Kidney epithelial cell (primary cell): ENCODE results near the gene HOATZ. TPM values are rescaled to one million over a fixed set of nuclear protein-coding genes. Genes with fewer than 3 reads are reported as not detected.

Source experiments
- DNase-seq: peaks from one replicate; pipeline ENCODE4 v3.0.0-alpha.2; 2010; ENCODE audit warnings: low read depth
- H3K27me3 ChIP-seq: 2 replicates; pipeline ENCODE4 v1.6.0; 2011; ENCODE audit warnings: low read length; ENCODE audit not compliant: control insufficient read depth, insufficient read depth
- H3K36me3 ChIP-seq: 2 replicates; pipeline ENCODE4 v1.5.1; 2011; ENCODE audit warnings: low read length; ENCODE audit not compliant: control insufficient read depth, insufficient read depth
- H3K4me3 ChIP-seq: 2 replicates; pipeline ENCODE4 v1.5.1; 2011; ENCODE audit warnings: low read depth, mild to moderate bottlenecking, control low read depth, low read length
- total RNA-seq: library from RNA; depleted of rRNA; stranded (reverse); fragments of >200 nt; gene quantifications from 2 replicates; pipeline ENCODE4 v1.2.3, GENCODE V29; 2015
- TF ChIP-seq, protein P1 (sequence below): IDR thresholded peaks from 2 replicates; pipeline ENCODE4 v1.5.1; 2011; ENCODE audit warnings: mild to moderate bottlenecking, moderate library complexity, low read length, control low read depth, inconsistent platforms; ENCODE audit not compliant: insufficient read depth, poor library complexity, severe bottlenecking

Gene HOATZ
- total RNA-seq, 1 donor from 2014 or later = not detected

DNA sequence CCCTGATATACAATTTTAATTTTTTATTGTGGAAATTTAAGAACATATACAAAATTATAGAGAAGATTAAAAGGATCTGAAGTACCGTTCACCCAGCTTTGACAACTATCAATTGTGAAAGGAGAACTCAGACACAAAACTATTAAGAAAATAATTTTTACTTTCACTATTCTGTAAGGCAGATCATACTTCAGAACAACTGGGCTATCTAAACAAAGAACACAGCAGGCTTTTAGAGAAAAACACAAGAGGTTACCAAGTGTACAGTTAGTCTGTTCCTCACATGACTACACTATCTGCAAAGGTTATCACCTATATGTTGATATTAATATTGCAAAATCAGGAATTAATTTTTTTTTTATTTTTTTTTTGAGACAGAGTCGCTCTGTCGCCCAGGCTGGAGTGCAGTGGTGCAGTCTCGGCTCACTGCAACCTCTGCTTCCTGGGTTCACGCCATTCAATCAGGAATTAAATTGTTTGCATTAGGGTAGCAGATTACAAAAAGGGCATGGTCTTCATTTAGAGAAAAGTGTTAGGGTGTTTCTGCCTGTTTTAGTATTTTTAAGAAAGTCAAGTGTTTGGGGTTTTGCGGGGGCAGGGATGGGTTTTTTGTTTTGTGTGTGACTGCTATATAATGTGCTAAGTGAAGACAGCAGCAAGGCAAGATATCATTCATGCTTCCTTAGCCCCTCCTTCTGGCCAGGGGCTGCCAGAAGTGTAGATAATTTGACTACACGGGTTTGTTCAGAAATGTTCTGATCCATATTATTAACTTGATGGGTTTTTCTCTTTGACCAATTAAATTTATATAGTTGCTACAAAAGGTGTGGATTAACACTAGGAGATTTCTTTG lies 60.0 kb downstream of the HOATZ start:
- DNase-seq = no peak
- no peak overlapping the region for H3K4me3 ChIP-seq
- H3K27me3 ChIP-seq = no peaks in the 10 kb centered on the region
- no peaks in the 10 kb centered on the region for H3K36me3 ChIP-seq
- TF ChIP-seq, protein P1, sequence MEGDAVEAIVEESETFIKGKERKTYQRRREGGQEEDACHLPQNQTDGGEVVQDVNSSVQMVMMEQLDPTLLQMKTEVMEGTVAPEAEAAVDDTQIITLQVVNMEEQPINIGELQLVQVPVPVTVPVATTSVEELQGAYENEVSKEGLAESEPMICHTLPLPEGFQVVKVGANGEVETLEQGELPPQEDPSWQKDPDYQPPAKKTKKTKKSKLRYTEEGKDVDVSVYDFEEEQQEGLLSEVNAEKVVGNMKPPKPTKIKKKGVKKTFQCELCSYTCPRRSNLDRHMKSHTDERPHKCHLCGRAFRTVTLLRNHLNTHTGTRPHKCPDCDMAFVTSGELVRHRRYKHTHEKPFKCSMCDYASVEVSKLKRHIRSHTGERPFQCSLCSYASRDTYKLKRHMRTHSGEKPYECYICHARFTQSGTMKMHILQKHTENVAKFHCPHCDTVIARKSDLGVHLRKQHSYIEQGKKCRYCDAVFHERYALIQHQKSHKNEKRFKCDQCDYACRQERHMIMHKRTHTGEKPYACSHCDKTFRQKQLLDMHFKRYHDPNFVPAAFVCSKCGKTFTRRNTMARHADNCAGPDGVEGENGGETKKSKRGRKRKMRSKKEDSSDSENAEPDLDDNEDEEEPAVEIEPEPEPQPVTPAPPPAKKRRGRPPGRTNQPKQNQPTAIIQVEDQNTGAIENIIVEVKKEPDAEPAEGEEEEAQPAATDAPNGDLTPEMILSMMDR = no peak

DNA sequence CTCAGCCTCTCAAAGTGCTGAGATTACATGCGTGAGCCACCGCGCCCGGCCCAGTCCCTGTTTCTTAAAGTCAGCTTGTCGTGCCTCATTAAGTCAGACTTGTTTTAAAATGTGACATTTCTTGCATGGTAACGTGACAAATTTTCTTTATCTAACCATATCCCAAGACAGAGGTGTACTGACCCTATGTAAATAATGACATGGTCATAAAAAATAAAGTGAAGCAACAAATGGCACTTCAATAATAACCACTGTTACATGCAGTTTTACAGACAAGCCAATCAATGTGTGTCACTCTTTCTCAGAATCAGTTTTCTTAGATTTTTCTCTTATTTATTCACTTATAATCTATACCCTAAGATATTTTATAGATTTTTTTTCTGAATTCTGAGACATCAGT lies 61.2 kb downstream of the HOATZ start:
- H3K27me3 ChIP-seq = no peaks in the 10 kb centered on the region

DNA sequence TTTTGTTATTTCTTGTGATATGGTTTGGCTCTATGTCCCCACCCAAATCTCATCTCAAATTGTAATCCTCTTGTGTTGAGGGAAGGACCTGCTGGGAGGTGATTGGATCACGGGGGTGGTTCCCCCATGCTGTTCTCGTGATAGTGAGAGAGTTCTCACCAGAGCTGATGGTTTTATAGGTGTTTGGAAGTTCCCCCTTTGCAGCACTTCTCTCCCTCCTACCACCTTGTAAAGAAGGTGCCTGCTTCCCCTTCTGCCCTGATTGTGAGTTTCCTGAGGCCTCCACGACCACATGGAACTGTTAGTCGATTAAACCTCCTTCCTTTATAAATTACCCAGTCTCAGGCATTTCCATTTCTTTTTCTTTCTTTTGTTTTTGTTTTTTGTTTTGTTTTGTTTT lies 63.2 kb downstream of the HOATZ start:
- TF ChIP-seq, protein P1 = no peak

More for the DNA sequence above, 61.2 kb downstream of the HOATZ start:
- TF ChIP-seq, protein P1 = no peak
- no peak for DNase-seq
- no peak overlapping the region for H3K4me3 ChIP-seq
- no peaks in the 10 kb centered on the region for H3K36me3 ChIP-seq

DNA sequence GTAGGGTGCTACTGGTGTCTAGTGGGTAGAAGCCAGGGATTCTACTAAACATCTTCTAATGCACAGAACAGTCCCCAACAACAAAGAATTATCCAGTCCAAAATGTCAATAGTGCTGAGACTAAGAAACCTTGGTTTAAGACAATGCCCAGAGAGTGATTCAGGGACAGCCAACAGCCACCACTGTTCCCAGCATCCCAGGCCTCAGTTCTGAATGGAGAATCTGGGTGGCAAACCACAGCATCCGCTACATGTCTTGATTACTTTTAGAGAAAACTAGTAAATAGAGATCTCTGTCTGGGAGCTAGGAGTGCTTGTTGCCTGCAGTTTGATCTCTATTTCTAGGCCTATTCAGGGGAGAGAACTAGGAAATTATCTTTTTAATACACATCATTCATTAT lies 66.8 kb downstream of the HOATZ start:
- Histone ChIP-seq H3K27me3 (no peaks in the 10 kb centered on the region), H3K4me3 (no peak overlapping the region), H3K36me3 (no peaks in the 10 kb centered on the region)
- no peak for DNase-seq
- TF ChIP-seq, protein P1 = no peak

More for the DNA sequence above, 63.2 kb downstream of the HOATZ start:
- no peaks in the 10 kb centered on the region for H3K36me3 ChIP-seq
- H3K27me3 ChIP-seq = no peaks in the 10 kb centered on the region
- DNase-seq = no peak
- no peak overlapping the region for H3K4me3 ChIP-seq

DNA sequence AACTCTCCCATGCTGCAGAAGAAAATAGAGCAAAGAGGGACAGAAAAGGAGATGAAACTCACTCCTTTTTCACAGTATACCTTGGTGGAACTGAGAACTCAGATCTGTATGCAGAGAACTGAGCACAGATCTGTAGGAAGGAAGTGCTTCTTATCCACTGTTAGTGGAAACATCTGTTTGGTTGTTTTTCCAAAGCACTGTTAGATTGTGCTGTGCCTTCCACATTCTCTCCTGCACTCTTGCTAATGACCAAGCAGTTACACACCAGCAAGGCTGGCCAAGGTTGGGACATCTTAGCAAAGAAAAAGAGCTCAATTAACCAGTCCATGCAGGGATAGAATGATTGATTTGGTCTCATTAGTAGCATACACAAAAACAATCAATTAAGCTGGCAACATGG lies 67.6 kb downstream of the HOATZ start:
- Histone ChIP-seq H3K36me3 (no peaks in the 10 kb centered on the region), H3K4me3 (no peak overlapping the region), H3K27me3 (no peaks in the 10 kb centered on the region)
- TF ChIP-seq, protein P1 = no peak
- no peak for DNase-seq

DNA sequence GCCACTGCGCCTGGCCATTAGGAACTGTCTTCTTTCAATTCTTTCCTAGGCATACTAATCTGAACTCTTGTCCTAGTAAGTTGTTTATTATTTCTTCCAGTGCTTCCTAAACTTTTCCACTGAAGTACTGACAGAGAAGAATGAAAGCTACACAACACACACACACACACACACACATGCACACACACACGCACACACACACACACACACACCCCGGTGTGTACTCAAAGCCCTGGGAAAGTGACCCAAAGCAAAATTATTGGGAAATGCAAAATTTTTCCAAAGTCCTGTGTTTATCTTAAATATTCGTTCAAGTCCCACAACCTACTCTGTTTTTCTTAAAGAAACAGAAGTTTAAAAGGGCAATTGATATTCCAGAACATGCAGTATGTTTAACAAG lies 68.3 kb downstream of the HOATZ start:
- no peak for DNase-seq
- H3K36me3 ChIP-seq = no peaks in the 10 kb centered on the region
- H3K27me3 ChIP-seq = no peaks in the 10 kb centered on the region
- no peak overlapping the region for H3K4me3 ChIP-seq
- TF ChIP-seq, protein P1 = no peak
